ENCODE results near the gene LCMT2.

Gene LCMT2

GRCh38 chr15:43279496-43279895 lies 50.9 kb downstream of the LCMT2 start:
- H3K9me2 ChIP-seq (replicated peaks; ENCODE audit: insufficient read depth, low read length): no peaks in the 10 kb centered on the region
- H3K4me3 ChIP-seq (ENCODE audit: low read length): no peak overlapping the region
- H3K27me3 ChIP-seq (replicated peaks; ENCODE audit: insufficient read depth, low read length): no peaks in the 10 kb centered on the region
- no peaks in the 10 kb centered on the region for H3K36me3 ChIP-seq (replicated peaks; ENCODE audit: insufficient read depth, low read length)
- no peaks in the 10 kb centered on the region for H3K4me1 ChIP-seq (ENCODE audit: low read length)
- no peaks in the 10 kb centered on the region for H3K9me3 ChIP-seq (replicated peaks; ENCODE audit: insufficient read depth, low read length)
- no peak overlapping the region for H2AFZ ChIP-seq (ENCODE audit: low read length)
- H3K79me2 ChIP-seq (ENCODE audit: low read length): no peaks in the 10 kb centered on the region
- TF ChIP-seq EZH2phosphoT487 (IDR thresholded peaks at IDR 0.05; ENCODE audit: low read length) (no peak), CTCF (IDR thresholded peaks at IDR 0.05; ENCODE audit: low read length) (no peak)
- no peak overlapping the region for H3K9ac ChIP-seq (ENCODE audit: low read length)
- no peaks in the 10 kb centered on the region for H3F3A ChIP-seq (ENCODE audit: insufficient read depth, low read length)
- H4K20me1 ChIP-seq (ENCODE audit: insufficient read depth, low read length): no peaks in the 10 kb centered on the region
- no peak overlapping the region for H3K4me2 ChIP-seq (ENCODE audit: low read depth, low read length)
- no peak for DNase-seq
- no peak overlapping the region for H3K27ac ChIP-seq (ENCODE audit: low read length)

- no peak overlapping the region for H3K27ac ChIP-seq (ENCODE audit: low read length)
- no peak overlapping the region for H3K4me2 ChIP-seq (ENCODE audit: low read depth, low read length)
- H3K9ac ChIP-seq (ENCODE audit: low read length): no peak overlapping the region
- H3F3A ChIP-seq (ENCODE audit: insufficient read depth, low read length): no peaks in the 10 kb centered on the region
- H3K4me1 ChIP-seq (ENCODE audit: low read length): no peaks in the 10 kb centered on the region
- H3K9me3 ChIP-seq (replicated peaks; ENCODE audit: insufficient read depth, low read length): no peaks in the 10 kb centered on the region
- no peak for DNase-seq
- no peak overlapping the region for H2AFZ ChIP-seq (ENCODE audit: low read length)
- H3K79me2 ChIP-seq (ENCODE audit: low read length): no peaks in the 10 kb centered on the region
- H3K27me3 ChIP-seq (replicated peaks; ENCODE audit: insufficient read depth, low read length): no peaks in the 10 kb centered on the region
- H3K36me3 ChIP-seq (replicated peaks; ENCODE audit: insufficient read depth, low read length): no peaks in the 10 kb centered on the region
- no peak overlapping the region for H3K4me3 ChIP-seq (ENCODE audit: low read length)
- no peak for TF ChIP-seq EZH2phosphoT487 (IDR thresholded peaks at IDR 0.05; ENCODE audit: low read length)
- H3K9me2 ChIP-seq (replicated peaks; ENCODE audit: insufficient read depth, low read length): no peaks in the 10 kb centered on the region
- H4K20me1 ChIP-seq (ENCODE audit: insufficient read depth, low read length): no peaks in the 10 kb centered on the region
Observed at GRCh38 chr15:43278869-43279268, 51.5 kb downstream of the LCMT2 start.

GRCh38 chr15:43277901-43278300 lies 52.5 kb downstream of the LCMT2 start:
- Histone ChIP-seq H3K4me3 (ENCODE audit: low read length) (no peak overlapping the region), H3K4me1 (ENCODE audit: low read length) (no peaks in the 10 kb centered on the region), H3K27ac (ENCODE audit: low read length) (no peak overlapping the region), H3K9ac (ENCODE audit: low read length) (no peak overlapping the region), H4K20me1 (ENCODE audit: insufficient read depth, low read length) (no peaks in the 10 kb centered on the region), H2AFZ (ENCODE audit: low read length) (no peak overlapping the region), H3K27me3 (replicated peaks; ENCODE audit: insufficient read depth, low read length) (no peaks in the 10 kb centered on the region), H3K36me3 (replicated peaks; ENCODE audit: insufficient read depth, low read length) (no peaks in the 10 kb centered on the region), H3K4me2 (ENCODE audit: low read depth, low read length) (no peak overlapping the region), H3K9me3 (replicated peaks; ENCODE audit: insufficient read depth, low read length) (no peaks in the 10 kb centered on the region), H3K9me2 (replicated peaks; ENCODE audit: insufficient read depth, low read length) (no peaks in the 10 kb centered on the region), H3K79me2 (ENCODE audit: low read length) (no peaks in the 10 kb centered on the region), H3F3A (ENCODE audit: insufficient read depth, low read length) (no peaks in the 10 kb centered on the region)
- no peak for DNase-seq
- TF ChIP-seq EZH2 (optimal IDR thresholded peaks at IDR 0.05; ENCODE audit: low read depth, low read length): no peak
- no peak for TF ChIP-seq EZH2phosphoT487 (IDR thresholded peaks at IDR 0.05; ENCODE audit: low read length)
- TF ChIP-seq CTCF (IDR thresholded peaks at IDR 0.05; ENCODE audit: low read length): no peak

GRCh38 chr15:43277231-43277823 lies 53.0 kb downstream of the LCMT2 start:
- Histone ChIP-seq H4K20me1 (ENCODE audit: insufficient read depth, low read length) (no peaks in the 10 kb centered on the region), H3F3A (ENCODE audit: insufficient read depth, low read length) (no peaks in the 10 kb centered on the region), H3K36me3 (replicated peaks; ENCODE audit: insufficient read depth, low read length) (no peaks in the 10 kb centered on the region), H3K9me2 (replicated peaks; ENCODE audit: insufficient read depth, low read length) (no peaks in the 10 kb centered on the region), H3K9me3 (replicated peaks; ENCODE audit: insufficient read depth, low read length) (no peaks in the 10 kb centered on the region), H3K79me2 (ENCODE audit: low read length) (no peaks in the 10 kb centered on the region), H3K4me2 (ENCODE audit: low read depth, low read length) (no peak overlapping the region), H3K4me3 (ENCODE audit: low read length) (no peak overlapping the region), H3K4me1 (ENCODE audit: low read length) (no peaks in the 10 kb centered on the region), H3K9ac (ENCODE audit: low read length) (no peak overlapping the region), H3K27ac (ENCODE audit: low read length) (no peak overlapping the region), H2AFZ (ENCODE audit: low read length) (no peak overlapping the region), H3K27me3 (replicated peaks; ENCODE audit: insufficient read depth, low read length) (no peaks in the 10 kb centered on the region)
- no peak for DNase-seq
- TF ChIP-seq EZH2phosphoT487 (IDR thresholded peaks at IDR 0.05; ENCODE audit: low read length) (no peak), EZH2 (optimal IDR thresholded peaks at IDR 0.05; ENCODE audit: low read depth, low read length) (no peak), CTCF (IDR thresholded peaks at IDR 0.05; ENCODE audit: low read length) (no peak)
